HAP-1 (cell line): ENCODE results near the gene STC2.

Source experiments
- DNase-seq, 2 experiments: peaks; one replicate each; pipeline ENCODE4 v3.0.0-alpha.2; 2016 to 2020; ENCODE audit warnings: low spot score in 2 of 2
- H3K27me3 ChIP-seq: fragments of 250-450 bp; sonication (Bioruptor Pico); 2 replicates; pipeline ENCODE4 v1.5.1; 2020; ENCODE audit warnings: low read depth, mild to moderate bottlenecking, moderate library complexity
- H3K36me3 ChIP-seq: fragments of 250-450 bp; sonication (Bioruptor Pico); replicated peaks from 2 replicates; pipeline ENCODE4 v1.5.1; 2020; ENCODE audit warnings: mild to moderate bottlenecking
- H3K4me1 ChIP-seq: fragments of 250-450 bp; sonication (Bioruptor Pico); 2 replicates; pipeline ENCODE4 v1.5.1; 2020; ENCODE audit warnings: mild to moderate bottlenecking
- H3K4me3 ChIP-seq: fragments of 250-450 bp; sonication (Bioruptor Pico); 2 replicates; pipeline ENCODE4 v1.5.1; 2020; ENCODE audit warnings: mild to moderate bottlenecking, moderate library complexity
- H3K9me3 ChIP-seq: fragments of 250-450 bp; sonication (Bioruptor Pico); 2 replicates; pipeline ENCODE4 v1.5.1; 2020; ENCODE audit warnings: mild to moderate bottlenecking, moderate library complexity
- in situ Hi-C: fragments of 300-500 bp; cut with MboI; formaldehyde crosslinking; loops from 3 replicates; pipeline ENCODE4 v1.14.3; 2020; ENCODE audit warnings: low sequenced_read_pairs, inconsistent platforms, mixed read lengths

STC2 gene

GRCh38 chr5:173334808-173335207 lies 6.6 kb upstream of the STC2 start:
- Histone ChIP-seq H3K4me1 (peaks cover 9% of the 10 kb centered on the region), H3K9me3 (no peaks in the 10 kb centered on the region), H3K4me3 (no peak overlapping the region), H3K36me3 (no peaks in the 10 kb centered on the region), H3K27me3 (no peaks in the 10 kb centered on the region)
- no peak for DNase-seq
- in situ Hi-C loops: no loop called here

- Histone ChIP-seq H3K9me3 (no peaks in the 10 kb centered on the region), H3K27me3 (no peaks in the 10 kb centered on the region), H3K4me3 (no peak overlapping the region), H3K36me3 (no peaks in the 10 kb centered on the region), H3K4me1 (peaks cover 9% of the 10 kb centered on the region)
- DNase-seq: no peak
- in situ Hi-C loops: no loop called here
Measured at GRCh38 chr5:173333925-173334661, 5.9 kb upstream of the STC2 start.

DNA sequence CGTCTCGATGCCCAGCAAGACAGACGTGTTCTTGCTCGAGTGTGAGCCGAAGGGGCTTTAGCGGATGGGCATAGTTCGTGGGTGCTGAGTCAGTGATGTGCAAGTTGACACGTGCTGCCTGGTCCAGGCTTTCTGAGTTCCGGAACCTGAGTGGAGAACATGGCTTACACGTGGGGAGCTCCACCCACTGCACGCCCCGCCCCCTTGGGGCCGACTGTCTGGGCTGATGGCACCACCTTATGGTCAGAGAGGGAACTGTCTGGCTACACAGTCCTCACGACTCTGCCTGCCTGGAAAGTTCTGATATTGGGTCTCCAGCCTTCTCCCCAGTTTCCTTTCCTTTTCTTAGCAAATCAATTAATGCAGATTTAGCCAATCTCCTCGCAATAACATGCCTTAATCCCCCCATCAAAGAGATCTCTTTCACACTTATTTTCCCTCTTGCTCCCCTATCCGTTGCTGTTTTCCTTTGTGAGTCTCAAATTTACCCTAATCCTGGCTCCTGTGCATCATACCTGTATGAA lies 3.8 kb upstream of the STC2 start:
- Histone ChIP-seq H3K4me1 (peaks cover 9% of the 10 kb centered on the region), H3K27me3 (no peaks in the 10 kb centered on the region), H3K9me3 (no peaks in the 10 kb centered on the region), H3K36me3 (peaks cover 9% of the 10 kb centered on the region), H3K4me3 (no peak overlapping the region)
- in situ Hi-C loops: no loop called here
- peak; percentile 63 to 95 for DNase-seq

DNA sequence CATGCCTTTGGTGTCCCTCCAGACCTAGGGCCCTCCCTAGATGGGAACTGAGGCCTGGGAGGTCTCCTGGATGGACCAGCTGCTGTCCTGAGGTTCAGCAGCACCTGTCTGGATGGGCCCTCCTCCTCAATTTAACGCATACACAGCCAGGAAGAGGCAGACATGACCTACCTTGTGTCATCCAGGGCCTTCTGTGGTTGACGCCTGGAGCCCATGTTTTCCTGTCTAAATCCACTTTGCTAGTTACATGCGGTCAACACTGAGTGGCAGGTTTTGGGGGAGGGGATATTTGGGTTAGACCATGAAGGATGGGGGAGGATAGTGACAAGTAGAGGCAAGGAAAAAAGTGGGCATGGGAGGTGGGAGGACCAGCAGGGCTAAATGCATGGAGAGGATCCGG lies 3.1 kb upstream of the STC2 start:
- Histone ChIP-seq H3K9me3 (no peaks in the 10 kb centered on the region), H3K27me3 (no peaks in the 10 kb centered on the region), H3K4me3 (no peak overlapping the region), H3K4me1 (peaks cover 9% of the 10 kb centered on the region), H3K36me3 (peaks cover 13% of the 10 kb centered on the region)
- DNase-seq: no peak
- in situ Hi-C loops: no loop called here

DNA sequence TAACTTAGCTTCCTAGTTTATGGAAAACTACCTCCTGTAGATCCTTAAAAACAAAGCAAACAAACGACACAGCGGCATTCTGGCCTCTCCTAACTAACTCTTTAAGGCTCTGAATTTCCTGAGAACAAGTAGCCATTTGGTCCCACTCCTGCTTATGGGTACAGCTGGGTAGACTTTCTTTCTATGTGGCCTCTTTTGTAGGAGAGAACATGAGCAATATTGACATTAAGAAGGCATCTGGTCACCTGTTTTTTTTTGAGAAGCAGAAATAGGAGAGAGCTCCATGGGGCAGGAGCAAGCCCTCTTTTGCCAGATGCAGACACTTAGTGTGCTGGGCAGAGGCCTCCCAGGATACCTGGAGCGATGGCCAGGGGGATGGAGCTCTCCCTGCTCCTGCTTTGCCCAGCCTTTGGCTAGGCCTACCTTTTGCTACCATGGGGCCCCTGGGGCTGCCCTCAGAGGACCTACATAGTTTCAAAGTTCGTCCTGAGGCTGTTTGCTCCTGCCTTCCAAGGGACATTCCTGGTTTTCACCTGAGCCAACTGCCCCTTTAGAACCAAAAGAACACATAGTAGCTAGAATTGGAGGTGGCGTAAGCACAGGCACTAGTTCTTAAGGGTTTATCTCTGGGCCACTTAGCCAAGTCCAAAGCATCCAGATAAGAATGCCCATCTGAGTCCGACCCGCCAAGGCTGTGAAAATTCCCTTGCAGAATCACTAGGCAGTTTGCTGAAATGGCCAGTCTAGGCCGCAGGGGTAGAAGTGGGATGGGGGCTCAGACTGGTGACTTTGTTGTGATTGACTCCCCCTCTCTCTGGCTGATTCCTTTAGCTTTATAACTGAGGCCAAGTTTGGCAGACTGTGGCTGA lies 2.4 kb upstream of the STC2 start:
- H3K4me1 ChIP-seq: peaks cover 14% of the 10 kb centered on the region
- DNase-seq: no peak
- peaks cover 21% of the 10 kb centered on the region for H3K36me3 ChIP-seq
- no peaks in the 10 kb centered on the region for H3K27me3 ChIP-seq
- peak overlapping the region; percentile 75 for H3K4me3 ChIP-seq
- no peaks in the 10 kb centered on the region for H3K9me3 ChIP-seq
- in situ Hi-C loops: no loop called here

- peaks cover 29% of the 10 kb centered on the region for H3K36me3 ChIP-seq
- H3K27me3 ChIP-seq: no peaks in the 10 kb centered on the region
- in situ Hi-C loops: no loop called here
- peak; percentile 41 to 86 for DNase-seq
- no peaks in the 10 kb centered on the region for H3K9me3 ChIP-seq
- H3K4me3 ChIP-seq: peak overlapping the region; percentile 75
- H3K4me1 ChIP-seq: peaks cover 16% of the 10 kb centered on the region
Measured at GRCh38 chr5:173329491-173330337, 1.5 kb upstream of the STC2 start.

DNA sequence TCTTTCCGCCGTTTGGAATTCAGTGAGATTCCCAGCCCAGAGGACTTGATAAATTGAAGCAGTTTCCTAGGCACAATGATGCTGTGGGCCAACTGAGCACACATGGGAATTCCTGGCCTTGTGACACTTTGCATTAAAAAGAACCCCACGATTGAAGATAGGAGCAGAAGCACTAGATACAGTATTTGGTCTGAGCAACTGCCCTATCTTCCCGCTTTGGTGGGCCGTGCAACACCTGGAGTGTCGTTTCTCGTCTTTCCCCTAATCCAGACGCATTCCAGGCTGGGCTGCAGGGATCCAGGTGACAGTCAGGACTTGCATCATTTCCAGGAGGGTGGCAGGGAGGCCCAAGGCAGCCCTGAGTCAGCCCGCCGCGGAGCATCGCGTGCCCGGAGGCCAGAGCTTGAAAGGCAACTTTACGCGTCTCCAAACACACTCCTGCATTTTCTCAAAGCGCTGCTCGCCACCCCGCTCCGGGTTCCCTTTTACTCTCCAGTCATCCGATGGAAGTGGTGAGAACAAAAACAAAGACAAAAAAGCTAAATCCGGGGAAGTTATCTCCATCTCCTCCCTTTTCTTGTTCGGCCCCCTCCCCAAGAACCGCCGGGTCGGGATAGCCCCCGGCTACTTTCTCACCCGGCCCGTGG lies 753 bp upstream of the STC2 start:
- in situ Hi-C loops: no loop called here
- Histone ChIP-seq H3K4me1 (peaks cover 16% of the 10 kb centered on the region), H3K4me3 (peak overlapping the region; percentile 75), H3K27me3 (no peaks in the 10 kb centered on the region), H3K9me3 (no peaks in the 10 kb centered on the region), H3K36me3 (peaks cover 37% of the 10 kb centered on the region)
- DNase-seq: peak; percentile 57 to 70

DNA sequence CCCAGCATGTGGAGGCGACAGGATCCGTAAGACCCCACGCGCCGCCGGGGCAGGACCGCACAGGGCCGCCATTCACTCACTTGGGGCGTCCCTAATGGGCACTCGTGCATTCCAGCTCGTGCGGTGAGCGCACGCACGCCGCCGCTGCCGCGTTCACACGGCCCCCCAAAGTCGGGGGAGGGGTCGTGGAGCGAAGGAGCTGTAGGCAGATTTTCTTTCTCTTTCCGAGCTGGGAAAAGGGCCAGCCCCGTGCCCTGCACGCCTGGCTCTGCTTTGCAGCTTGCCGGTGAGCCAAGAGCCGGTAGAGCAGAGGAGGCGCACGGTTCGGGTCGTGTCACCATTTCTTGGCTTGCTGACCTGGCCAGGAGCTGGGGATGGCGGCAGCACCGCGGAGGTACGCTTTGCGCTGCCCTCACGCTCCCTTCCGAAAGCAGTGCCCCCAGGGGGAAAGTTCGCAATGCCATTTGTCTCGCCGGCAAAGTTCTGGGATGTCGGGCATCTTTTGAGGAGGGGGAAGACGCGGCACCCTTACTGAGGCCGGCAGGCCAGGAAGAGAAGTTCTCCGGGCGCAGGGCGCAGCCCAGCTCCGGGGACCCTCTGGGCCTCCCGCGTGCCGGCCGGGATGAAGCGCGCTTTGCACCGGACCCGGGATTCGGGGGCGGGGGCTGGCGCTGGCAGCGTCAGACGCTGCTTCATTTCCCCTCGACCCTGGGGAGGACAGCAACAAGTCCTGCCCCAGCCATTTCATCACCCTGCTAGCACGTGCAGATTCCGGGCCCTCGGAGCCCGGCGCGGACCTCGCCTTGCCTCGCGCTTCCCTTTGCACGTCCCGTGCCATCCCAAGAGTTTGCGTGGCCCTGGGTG lies 898 bp downstream of the STC2 start:
- no peaks in the 10 kb centered on the region for H3K27me3 ChIP-seq
- no peaks in the 10 kb centered on the region for H3K9me3 ChIP-seq
- peak overlapping the region; percentile 75 for H3K4me3 ChIP-seq
- peaks cover 53% of the 10 kb centered on the region for H3K36me3 ChIP-seq
- in situ Hi-C loops: no loop called here
- peaks cover 16% of the 10 kb centered on the region for H3K4me1 ChIP-seq
- DNase-seq: peak in 1 of 2 experiments; percentile 46

DNA sequence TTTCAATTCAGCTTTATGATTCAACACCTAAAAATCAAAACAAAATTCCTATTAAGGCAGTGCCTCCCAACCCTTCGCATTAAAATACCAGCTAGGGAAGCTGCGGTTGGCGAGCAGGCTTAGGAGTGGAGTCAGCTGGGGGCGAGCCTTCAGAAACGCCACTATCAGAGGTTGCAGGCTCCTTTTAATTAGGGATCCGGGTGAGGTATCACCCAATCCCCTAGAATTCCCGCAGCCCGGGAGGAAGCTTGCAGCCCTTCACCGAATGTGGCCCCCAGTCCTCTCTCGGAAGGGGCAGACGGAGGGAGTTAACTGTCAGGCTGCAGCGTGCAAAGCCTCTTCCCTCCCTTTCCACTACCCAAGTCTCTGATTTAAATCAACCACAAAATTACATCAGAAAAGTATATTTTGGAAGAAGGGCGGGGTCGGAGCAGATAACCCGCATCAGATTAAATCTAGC lies 1.7 kb downstream of the STC2 start:
- DNase-seq: peak in 1 of 2 experiments; percentile 45
- Histone ChIP-seq H3K36me3 (peaks cover 61% of the 10 kb centered on the region), H3K9me3 (no peaks in the 10 kb centered on the region), H3K27me3 (no peaks in the 10 kb centered on the region), H3K4me1 (peaks cover 16% of the 10 kb centered on the region), H3K4me3 (peak overlapping the region; percentile 75)
- in situ Hi-C loops: no loop called here

DNA sequence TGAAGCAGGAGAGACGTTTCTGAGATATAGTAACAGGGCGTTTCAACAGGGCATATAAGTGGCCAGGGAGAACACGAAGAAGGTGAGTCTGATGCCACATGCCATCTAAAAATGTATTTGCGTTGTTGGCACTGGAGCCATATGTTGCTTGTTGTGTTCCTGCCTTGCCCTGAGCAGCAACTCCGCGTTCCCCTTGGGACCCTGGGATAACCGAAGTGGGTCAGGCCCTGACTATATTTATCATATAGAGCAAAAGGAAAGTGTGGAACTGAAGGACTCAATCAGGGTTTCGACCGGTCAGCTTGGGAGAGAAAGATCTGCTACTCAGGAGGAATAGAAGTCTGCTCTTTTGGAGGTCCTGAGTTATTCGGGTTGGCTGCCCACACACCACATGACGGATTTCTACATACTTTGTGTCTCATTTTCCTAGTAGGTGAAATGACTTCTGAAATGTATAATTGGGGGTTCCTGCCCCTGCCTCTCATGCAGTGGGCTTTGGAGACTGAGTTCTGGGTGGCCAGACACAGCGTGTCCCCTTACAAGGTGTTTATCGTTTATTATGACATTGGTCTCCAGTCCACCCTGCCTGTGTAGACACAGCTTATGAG lies 3.0 kb downstream of the STC2 start:
- Histone ChIP-seq H3K9me3 (no peaks in the 10 kb centered on the region), H3K27me3 (no peaks in the 10 kb centered on the region), H3K4me3 (peak overlapping the region; percentile 75), H3K36me3 (peaks cover 74% of the 10 kb centered on the region), H3K4me1 (peaks cover 12% of the 10 kb centered on the region)
- DNase-seq: no peak
- in situ Hi-C loops: no loop called here

GRCh38 chr5:173324115-173325001 lies 3.9 kb downstream of the STC2 start:
- H3K36me3 ChIP-seq: peaks cover 83% of the 10 kb centered on the region
- no peaks in the 10 kb centered on the region for H3K27me3 ChIP-seq
- no peak for DNase-seq
- H3K9me3 ChIP-seq: no peaks in the 10 kb centered on the region
- H3K4me3 ChIP-seq: no peak overlapping the region
- in situ Hi-C loops: no loop called here
- H3K4me1 ChIP-seq: peaks cover 8% of the 10 kb centered on the region; the same call in 1 of the 2 replicates
